Ascending aorta (tissue), 2 donors: ENCODE results near the gene TRPV5. TPM values are rescaled to one million over a fixed set of nuclear protein-coding genes. Genes with fewer than 3 reads are reported as not detected.

ENCODE experiments used
- DNase-seq, 2 donors: peaks; one replicate each; pipeline ENCODE4 v3.0.0-alpha.2; 2019; ENCODE audit warnings: low spot score in 2 of 2
- H3K27ac ChIP-seq, 2 donors: fragments of 200-600 bp; sonication (generic); one replicate each; pipeline ENCODE4 v1.5.1; 2016 to 2017; ENCODE audit warnings: mild to moderate bottlenecking in 1 of 2
- H3K27me3 ChIP-seq: fragments of 200-600 bp; sonication (generic); one replicate; pipeline ENCODE4 v1.5.1; 2017
- H3K36me3 ChIP-seq, 2 donors: fragments of 200-600 bp; sonication (generic); one replicate each; pipeline ENCODE4 v1.5.1; 2016
- H3K4me1 ChIP-seq, 2 donors: fragments of 200-600 bp; sonication (generic); one replicate each; pipeline ENCODE4 v1.5.1; 2016 to 2017; ENCODE audit warnings: mild to moderate bottlenecking in 1 of 2
- H3K4me3 ChIP-seq, 2 donors: fragments of 200-600 bp; sonication (generic); one replicate each; pipeline ENCODE4 v1.5.1; 2016 to 2017; ENCODE audit warnings: mild to moderate bottlenecking in 1 of 2
- H3K9me3 ChIP-seq, 2 donors: fragments of 200-600 bp; sonication (generic); one replicate each; pipeline ENCODE4 v1.5.1; 2016
- CTCF ChIP-seq, 3 experiments: fragments of 200-600 bp in 2 of 3; fragments of 450-650 bp in 1 of 3; sonication (generic) in 2 of 3; IDR thresholded peaks; one replicate each; pipeline ENCODE4 v1.5.1; 2016 to 2019; ENCODE audit warnings: antibody characterized with exemption in 3 of 3, mild to moderate bottlenecking in 1 of 3, moderate library complexity in 1 of 3
- intact Hi-C: fragments of 100-400 bp; cut with DNase I; formaldehyde crosslinking; loops from one replicate; pipeline ENCODE4 v1.15.1; 2023
- total RNA-seq: library from RNA; depleted of rRNA; stranded (reverse); fragments of >200 nt; gene quantifications from one replicate; pipeline ENCODE4 v1.1.0, GENCODE V29; 2016

TRPV5 gene
- total RNA-seq, 1 donor from 2014 or later, result not detected

DNA sequence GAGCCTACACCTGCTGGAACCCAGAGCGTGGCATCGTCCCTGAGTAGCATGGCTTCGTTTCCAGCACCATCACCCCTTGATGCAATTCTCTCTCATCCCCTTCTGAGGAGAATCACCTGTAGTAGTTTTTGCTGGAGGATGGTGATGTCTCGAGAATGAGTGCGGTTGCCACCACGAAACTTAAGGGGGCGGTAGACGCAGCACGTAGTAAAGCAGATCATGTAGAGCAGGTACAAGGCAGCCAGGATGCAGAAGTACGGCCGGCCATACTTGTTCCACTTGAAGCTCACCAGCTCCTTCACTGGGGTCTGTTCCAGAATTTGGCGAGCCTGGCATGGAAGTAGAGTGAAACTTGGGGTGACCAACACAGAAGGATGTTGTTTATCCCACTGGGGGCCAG lies 8.1 kb downstream of the TRPV5 start:
- no peak for TF ChIP-seq CTCF (IDR thresholded peaks at IDR 0.05)
- no peak overlapping the region for H3K27ac ChIP-seq
- DNase-seq, result no peak
- H3K36me3 ChIP-seq, result no peaks in the 10 kb centered on the region
- no peak overlapping the region for H3K4me3 ChIP-seq
- no peaks in the 10 kb centered on the region for H3K27me3 ChIP-seq
- no peaks in the 10 kb centered on the region for H3K4me1 ChIP-seq
- intact Hi-C loops, result no loop called here
- no peaks in the 10 kb centered on the region for H3K9me3 ChIP-seq

DNA sequence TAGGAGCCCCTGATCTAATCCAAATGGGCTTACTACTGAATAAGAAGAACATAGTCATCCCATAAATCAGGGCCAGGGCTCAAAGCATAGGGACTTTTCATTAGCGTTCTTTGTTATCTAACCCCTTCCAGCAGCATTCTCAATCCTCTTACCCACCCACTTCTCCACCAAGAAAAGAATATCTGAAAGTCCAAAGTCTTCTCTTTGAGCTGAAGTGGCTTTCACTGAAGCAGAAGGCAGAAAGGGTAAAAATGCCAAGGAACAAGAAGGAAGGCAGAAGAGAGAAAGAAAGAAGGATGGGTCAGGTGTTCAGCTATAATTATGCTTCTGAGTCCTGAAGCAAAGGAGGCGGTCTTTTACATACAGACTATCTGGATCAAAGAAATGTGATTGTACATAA lies 10.2 kb downstream of the TRPV5 start:
- Histone ChIP-seq H3K4me1 (no peaks in the 10 kb centered on the region), H3K9me3 (no peaks in the 10 kb centered on the region), H3K4me3 (no peak overlapping the region), H3K27ac (no peak overlapping the region), H3K27me3 (no peaks in the 10 kb centered on the region), H3K36me3 (no peaks in the 10 kb centered on the region)
- no peak for TF ChIP-seq CTCF (IDR thresholded peaks at IDR 0.05)
- intact Hi-C loops, result no loop called here
- DNase-seq, result no peak

- intact Hi-C loops, result no loop called here
- Histone ChIP-seq H3K27me3 (no peaks in the 10 kb centered on the region), H3K4me1 (no peaks in the 10 kb centered on the region), H3K9me3 (no peaks in the 10 kb centered on the region), H3K4me3 (no peak overlapping the region), H3K27ac (no peak overlapping the region), H3K36me3 (no peaks in the 10 kb centered on the region)
- no peak for TF ChIP-seq CTCF (IDR thresholded peaks at IDR 0.05)
- DNase-seq, result no peak
These were observed 13.9 kb downstream of the TRPV5 start for GRCh38 chr7:142919656-142920055.

DNA sequence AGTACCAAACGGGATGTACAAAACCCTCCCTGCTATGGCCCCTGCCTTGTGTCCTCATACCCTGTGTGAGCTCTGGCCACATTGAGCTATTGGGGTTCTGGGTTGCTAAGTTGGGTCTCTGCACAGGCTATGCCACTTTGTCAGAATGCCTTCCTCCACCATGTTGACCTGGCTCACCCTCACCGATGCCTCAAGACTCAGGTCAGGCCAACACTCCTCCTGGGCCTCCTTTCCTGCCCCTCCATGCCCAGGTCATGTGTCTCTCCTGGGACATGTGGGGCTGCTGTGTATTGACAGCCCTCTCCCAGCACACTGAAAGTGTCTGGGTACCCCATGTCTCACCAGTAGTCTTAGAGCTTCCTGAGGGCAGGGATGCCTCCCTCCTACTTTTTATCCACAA lies 14.6 kb downstream of the TRPV5 start:
- Histone ChIP-seq H3K27me3 (no peaks in the 10 kb centered on the region), H3K27ac (no peak overlapping the region), H3K36me3 (no peaks in the 10 kb centered on the region), H3K9me3 (no peaks in the 10 kb centered on the region), H3K4me3 (no peak overlapping the region), H3K4me1 (no peaks in the 10 kb centered on the region)
- intact Hi-C loops, result no loop called here
- no peak for DNase-seq
- TF ChIP-seq CTCF (IDR thresholded peaks at IDR 0.05), result no peak

GRCh38 chr7:142917447-142917846 lies 16.1 kb downstream of the TRPV5 start:
- Histone ChIP-seq H3K27me3 (no peaks in the 10 kb centered on the region), H3K9me3 (no peaks in the 10 kb centered on the region), H3K36me3 (no peaks in the 10 kb centered on the region), H3K4me3 (no peak overlapping the region), H3K4me1 (no peaks in the 10 kb centered on the region), H3K27ac (no peak overlapping the region)
- DNase-seq, result no peak
- intact Hi-C loops, result no loop called here
- TF ChIP-seq CTCF (IDR thresholded peaks at IDR 0.05), result no peak

GRCh38 chr7:142916508-142916907 lies 17.0 kb downstream of the TRPV5 start:
- Histone ChIP-seq H3K9me3 (no peaks in the 10 kb centered on the region), H3K36me3 (no peaks in the 10 kb centered on the region), H3K27me3 (no peaks in the 10 kb centered on the region), H3K4me1 (no peaks in the 10 kb centered on the region), H3K4me3 (no peak overlapping the region), H3K27ac (no peak overlapping the region)
- no peak for TF ChIP-seq CTCF (IDR thresholded peaks at IDR 0.05)
- intact Hi-C loops, result no loop called here
- DNase-seq, result no peak
